Measurements from ENCODE around the gene C10orf88.

DNA sequence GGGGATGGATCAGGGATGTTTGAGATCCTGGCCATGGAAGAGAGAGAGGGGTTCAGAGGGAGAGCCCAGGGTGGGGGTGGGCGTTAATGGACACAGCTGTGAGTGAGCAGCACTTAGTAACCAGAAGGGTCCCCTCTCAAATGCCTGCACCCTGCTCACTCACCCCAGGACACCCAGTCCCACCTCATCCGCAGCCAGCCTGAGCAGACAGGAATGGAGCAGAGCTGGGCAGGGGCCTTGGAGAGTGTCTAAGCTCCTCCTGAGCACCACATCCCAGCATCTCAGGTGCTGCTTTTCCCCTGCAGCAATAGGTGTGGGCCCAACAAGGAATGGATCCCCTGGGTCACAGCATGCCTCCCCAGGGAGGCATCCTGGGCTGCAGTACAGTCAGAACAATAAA, 38.3 kb downstream of the C10orf88 start:
- TF ChIP-seq, protein P1, sequence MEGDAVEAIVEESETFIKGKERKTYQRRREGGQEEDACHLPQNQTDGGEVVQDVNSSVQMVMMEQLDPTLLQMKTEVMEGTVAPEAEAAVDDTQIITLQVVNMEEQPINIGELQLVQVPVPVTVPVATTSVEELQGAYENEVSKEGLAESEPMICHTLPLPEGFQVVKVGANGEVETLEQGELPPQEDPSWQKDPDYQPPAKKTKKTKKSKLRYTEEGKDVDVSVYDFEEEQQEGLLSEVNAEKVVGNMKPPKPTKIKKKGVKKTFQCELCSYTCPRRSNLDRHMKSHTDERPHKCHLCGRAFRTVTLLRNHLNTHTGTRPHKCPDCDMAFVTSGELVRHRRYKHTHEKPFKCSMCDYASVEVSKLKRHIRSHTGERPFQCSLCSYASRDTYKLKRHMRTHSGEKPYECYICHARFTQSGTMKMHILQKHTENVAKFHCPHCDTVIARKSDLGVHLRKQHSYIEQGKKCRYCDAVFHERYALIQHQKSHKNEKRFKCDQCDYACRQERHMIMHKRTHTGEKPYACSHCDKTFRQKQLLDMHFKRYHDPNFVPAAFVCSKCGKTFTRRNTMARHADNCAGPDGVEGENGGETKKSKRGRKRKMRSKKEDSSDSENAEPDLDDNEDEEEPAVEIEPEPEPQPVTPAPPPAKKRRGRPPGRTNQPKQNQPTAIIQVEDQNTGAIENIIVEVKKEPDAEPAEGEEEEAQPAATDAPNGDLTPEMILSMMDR (IDR thresholded peaks at IDR 0.05): no peak
- no peak for TF ChIP-seq POLR2A (IDR thresholded peaks at IDR 0.05)
- no peak for TF ChIP-seq EP300 (IDR thresholded peaks at IDR 0.05)

Measured in tibial nerve (tissue), 4 donors.